HG02973 (cell line): Measurements from ENCODE around the gene BNIP2.
"Not testable (repeated sequence)": the region's sequence is repeated elsewhere in the genome, so short reads cannot be mapped to it uniquely, and the experiment has no call there.

Experiments
- ATAC-seq: cut with Tn5 transposase; IDR thresholded peaks from one replicate; pipeline ENCODE4 v1.9.1; 2021; ENCODE audit warnings: moderate library complexity; ENCODE audit not compliant: unreplicated experiment

BNIP2 gene, protein sequence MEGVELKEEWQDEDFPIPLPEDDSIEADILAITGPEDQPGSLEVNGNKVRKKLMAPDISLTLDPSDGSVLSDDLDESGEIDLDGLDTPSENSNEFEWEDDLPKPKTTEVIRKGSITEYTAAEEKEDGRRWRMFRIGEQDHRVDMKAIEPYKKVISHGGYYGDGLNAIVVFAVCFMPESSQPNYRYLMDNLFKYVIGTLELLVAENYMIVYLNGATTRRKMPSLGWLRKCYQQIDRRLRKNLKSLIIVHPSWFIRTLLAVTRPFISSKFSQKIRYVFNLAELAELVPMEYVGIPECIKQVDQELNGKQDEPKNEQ

DNA sequence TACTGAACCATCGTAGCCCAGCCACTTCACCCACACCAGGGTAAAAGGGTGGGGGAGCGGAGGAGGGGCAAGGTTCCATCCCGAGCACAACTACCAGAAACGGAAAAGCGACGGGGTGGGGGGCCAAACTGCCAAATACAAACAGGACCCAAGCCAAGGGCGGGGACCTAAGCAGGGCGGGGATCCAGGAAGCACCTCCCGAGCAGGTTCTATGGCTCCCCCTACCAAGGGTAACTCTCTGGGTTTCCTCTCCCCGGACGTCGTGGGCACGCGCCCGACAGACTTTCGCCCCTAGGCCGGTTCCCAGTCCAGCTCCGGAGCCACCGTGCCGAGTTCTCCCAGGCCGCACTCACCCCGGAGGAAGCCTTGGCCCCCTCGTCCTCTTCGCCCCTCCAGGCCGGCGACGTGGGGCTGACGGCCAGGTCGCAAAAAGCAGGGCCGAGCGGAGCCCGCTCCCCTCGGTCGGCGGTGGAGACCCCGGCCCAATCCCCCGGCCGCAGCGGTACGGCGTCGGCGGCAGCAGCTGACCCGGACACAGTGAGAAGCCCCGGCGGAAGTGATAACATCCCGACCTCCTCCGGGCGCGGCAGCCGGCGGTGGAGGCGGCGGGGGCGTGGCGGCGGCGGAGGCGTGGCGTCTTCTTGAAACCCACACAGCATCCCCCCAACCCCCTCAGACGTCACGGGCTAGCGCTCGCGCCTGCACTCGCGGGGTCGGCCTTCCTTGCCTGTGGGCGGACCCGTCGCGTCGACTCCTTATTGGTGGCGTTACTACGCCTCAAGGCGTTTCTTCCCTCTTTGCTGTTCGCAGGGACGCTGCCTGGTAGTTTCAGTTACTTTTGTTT, at the start of gene BNIP2:
Gene BNIP2, minus strand, starts transcription at position 539 of the 844 bp plus-strand sequence. CDS start 6,863 bp downstream, outside the sequence.
- peak; percentile 78 for ATAC-seq

DNA sequence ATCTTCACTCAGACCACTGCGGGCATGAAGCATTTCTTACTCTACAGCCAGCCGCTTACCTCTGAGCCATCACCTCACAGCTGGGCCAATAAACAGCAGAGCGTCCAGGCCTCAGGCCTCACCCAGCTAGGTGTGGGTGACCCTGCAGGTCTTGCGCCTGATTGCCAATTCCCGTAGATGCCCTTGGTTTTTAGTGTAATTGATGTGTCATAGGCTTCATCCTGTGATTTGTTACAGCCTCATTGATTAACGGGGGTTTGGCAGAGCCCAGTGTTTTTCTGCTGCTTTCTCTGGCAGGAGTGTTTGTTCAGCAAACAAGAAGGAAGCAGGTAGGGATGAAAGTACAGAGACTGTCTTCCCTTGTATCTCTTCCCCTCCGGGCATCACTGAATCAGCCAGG, 49.6 kb upstream of the BNIP2 start:
- no peak for ATAC-seq

DNA sequence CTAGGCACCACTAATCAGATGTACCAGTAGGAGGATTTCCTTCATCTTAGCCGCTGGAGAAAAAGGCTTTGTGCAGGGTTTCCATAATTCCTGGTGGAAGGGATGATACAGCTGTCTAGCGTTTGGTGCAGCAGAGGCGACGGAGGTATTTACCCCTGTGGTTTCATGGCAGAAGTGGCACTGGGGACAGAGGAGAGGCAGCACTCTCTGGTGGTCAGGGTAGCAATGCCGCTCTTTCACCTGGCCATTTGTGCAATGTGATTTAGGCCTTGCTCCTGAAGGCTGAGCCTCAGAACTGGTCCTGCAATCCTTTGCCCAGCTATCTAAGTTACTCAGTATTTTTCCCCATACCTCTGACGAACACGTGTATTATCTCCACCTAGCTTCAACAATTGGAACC, 47.1 kb upstream of the BNIP2 start:
- no peak for ATAC-seq

DNA sequence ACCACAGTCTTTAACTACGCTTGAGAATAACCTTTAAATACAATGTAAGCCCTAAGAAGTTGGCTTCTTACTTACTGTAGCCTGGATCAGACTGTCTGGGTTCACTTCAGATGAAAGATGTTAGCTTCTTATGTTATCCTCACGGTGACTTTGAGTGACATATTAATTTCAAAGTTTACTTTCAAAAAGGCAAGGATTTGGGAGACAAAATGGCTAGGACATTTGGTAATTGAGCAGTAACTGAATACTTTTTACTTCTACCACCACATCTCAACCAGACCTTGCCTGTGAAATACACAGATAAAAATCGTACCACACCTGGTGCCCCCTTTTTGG, 36.0 kb upstream of the BNIP2 start:
- no peak for ATAC-seq

DNA sequence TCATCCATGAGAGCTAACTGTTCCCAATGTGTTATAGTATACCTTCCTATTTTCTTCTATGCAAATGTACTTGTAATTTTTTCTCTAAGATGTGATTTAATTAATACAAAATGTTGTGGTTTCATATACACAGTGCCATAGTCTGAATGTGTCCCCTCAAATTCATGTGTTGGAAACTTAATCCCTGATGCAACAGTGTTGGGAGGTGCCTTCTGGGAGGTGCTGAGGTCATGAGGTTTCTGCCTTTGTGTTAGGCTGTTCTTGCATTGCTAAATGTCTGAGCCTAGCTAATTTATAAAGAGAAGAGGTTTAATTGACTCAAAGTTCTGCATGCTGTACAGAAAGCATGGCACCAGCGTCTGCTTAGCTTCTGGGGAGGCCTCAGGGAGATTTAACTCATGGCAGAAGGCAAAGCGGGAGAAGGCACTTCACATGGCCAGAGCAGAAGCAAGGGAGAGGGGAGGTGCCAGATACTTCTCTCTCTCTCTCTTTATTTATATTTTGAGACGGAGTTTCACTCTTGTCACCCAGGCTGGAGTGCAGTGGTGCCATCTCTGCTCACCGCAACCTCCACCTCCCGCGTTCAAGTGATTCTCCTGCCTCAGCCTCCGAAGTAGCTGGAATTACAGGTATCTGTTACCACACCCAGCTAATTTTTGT, 34.7 kb upstream of the BNIP2 start:
- ATAC-seq, result no peak

DNA sequence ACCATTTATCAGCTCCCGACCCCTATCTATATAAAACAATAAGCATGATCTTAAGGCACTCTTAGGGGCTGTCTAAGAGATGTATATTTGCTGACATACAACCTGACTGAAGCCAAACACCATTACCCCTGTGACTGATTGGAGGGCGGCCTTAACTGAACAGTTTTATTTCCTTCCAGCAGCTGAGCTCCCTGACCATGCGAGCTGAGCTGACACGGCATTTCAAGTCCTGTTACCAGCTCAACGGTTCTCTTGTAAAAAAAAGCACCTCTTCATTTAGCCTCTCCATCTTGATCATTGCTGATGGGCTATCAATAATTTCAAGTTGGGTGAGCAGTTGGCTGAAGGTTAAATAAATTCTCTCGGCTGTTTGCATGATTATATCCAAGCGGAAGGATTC, 33.4 kb upstream of the BNIP2 start:
- ATAC-seq, result no peak

DNA sequence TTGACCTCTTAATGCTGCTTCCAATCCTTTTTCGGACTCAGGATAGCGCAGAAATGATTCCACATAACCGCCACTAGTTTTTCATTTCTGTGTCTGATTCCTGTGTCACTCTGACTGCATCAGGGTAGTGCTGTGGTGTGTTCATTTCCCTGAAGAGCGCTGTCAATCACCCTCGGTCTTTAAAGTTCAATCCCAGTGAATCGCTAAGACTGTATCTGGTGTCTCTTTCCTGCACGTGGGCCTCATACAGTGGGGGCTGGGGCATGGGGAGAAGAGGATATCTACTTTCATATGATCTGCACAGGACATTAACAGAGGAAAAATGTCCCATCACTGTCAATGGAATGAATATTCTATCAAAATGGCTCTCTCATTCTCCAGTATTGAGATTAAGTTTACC, 32.9 kb upstream of the BNIP2 start:
- ATAC-seq, result no peak

DNA sequence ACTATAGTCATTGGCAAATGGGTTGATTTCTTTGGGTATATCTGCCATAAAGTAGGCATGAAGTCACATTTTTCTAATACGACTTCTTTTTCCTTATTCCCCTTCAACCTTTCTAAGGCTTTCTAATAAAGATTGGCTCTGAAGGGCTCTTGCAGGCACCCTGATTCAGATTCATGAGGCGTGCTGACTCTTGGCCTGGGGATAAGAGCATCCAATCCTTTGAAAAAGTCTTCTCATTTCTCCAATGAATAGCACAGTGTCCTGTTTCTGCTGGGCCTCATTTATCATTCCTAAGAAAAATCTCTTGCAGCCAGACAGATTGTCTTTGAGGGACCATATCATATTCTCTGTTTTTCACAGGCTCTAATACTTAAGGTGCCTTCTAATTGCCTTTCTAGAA, 32.3 kb upstream of the BNIP2 start:
- ATAC-seq, result no peak

DNA sequence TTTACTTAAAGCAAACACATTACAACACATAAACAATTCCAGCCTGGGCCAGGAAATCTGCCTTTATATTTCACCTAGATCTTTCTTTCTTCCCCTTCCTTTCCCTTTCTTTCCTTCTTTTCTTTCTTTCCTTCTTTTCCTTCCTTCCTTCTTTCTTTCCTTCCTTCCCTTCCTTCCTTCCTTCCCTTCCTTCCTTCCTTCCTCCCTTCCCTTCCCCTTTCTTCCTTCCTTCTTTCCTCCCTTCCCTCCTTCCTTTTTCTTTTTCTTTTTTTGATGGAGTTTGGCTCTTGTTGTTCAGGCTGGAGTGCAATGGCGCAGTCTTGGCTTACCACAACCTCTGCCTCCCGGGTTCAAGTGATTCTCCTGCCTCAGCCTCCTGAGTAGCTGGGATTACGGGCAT, 24.1 kb upstream of the BNIP2 start:
- no peak for ATAC-seq

DNA sequence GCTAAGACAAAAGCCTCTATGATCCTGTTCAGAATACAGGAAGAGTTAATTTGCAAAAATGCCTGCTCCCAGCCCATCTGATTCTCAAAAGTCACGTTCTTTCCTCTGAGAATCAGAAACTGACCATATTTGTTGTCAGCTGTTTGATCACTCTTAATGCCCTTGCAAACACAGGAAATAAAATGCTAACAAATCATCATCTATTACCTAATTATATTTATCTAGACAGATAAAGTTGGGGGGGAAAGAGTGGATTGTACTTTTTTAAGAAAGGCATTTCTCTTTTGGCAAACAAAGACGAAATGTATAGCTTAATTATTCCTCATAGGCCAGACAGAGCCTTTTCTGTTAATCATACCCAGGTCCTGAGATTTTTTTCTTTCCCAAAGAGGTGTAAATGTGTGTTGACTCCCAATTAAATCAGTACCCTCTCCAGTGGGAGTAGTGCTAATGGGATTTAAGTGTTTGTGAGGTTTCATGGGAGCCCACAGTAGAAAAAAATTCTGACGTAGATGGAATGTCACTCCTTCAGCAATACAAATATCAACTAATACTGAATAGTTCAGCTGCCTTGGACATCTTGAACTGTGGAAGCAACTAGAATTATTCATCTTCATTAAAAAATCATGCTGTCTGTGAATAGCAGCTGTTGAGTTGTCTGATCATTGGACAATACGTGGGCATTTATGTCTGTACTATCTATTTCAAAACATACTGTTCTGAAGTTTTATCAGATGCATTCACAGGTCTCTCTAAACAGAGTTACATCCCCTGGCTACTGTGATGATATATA, 22.5 kb upstream of the BNIP2 start:
- no peak for ATAC-seq

DNA sequence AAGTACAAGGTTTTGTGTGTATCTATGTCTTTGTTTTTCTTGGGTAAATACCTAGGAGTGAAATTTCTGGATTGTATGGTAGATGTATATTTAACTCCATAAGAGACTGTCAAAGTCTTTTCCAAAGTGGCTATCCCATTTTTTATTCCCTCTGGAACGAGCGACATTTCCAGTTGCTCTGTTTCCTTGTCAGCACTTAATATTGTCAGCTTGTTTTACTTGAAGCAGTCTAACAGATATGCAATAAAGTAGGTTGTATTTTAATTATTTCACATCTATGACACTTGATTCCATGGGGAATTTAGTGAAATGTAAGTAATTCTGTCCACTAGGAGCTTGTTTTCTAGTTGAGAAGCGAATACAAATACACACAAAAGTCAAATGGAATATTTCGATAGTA, 18.5 kb upstream of the BNIP2 start:
- no peak for ATAC-seq

DNA sequence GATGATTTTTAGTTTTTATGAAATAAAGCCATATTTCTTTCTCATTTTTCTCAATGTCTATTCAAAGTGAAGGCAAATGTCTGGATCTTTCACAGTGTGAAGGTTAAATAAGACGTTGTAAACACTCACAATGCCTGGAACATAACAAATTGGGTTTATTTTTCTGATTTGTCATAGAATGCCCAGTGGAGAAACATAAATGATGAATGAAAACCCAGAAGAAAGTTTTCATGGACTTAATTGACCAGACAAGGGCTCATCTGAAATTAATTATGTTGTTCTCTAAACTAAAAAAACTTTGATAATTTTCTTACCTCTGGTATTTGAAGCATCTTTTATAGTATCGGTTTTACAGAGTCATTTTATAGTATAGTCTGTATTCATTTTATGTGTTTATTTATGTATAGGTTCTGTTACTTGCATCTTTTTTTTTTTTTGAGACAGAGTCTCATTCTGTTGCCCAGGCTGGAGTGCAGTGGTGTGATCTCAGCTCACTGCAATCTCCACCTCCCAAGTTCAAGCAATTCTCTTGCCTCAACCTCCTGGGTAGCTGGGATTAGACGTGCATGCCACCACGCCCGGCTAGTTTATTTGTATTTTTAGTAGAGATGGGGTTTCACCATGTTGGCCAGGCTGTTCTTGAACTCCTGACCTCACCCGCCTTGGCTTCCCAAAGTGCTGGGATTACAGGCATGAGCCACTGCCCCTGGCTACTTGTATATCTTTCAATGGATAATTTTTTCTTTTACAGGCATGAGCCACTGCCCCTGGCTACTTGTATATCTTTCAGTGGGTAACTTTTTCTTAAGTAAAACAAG, 15.1 kb upstream of the BNIP2 start:
- ATAC-seq, result no peak

DNA sequence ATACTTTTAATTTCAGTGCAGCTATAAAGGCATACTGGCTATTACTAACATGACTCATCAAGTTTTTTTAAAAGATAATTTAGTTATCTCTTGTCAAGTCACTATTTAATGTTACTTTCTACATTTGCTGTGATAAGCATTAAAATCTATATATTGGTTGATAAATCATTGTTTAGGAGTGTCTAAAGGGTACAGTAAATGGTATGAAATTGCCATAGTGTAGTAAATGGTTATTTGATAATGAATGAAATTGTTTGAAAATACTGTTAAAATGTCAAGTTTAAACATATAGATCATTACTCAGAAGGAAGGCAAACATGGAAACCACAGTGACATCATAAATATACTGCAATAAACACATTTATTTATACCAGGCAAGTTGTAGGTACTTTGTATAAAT, 13.2 kb upstream of the BNIP2 start:
- ATAC-seq, result no peak

DNA sequence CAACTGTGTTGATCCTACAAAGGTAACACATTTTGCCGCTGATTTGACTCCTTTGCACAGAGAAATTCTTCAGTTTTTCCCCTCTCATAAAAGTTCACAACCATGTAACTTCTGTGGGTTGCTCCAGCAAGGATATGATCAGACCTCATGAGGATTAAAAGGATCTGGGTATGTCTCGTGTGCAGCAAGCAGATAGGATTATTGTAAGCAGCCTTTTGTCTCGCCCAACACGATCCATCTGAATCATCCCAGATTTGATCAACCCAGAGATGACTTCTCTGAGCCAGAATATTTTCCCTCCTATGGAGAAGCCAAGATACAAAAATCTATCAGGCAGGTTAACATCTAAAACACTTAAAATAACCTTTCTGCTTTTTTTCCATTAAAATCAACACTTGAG, 12.8 kb upstream of the BNIP2 start:
- no peak for ATAC-seq

DNA sequence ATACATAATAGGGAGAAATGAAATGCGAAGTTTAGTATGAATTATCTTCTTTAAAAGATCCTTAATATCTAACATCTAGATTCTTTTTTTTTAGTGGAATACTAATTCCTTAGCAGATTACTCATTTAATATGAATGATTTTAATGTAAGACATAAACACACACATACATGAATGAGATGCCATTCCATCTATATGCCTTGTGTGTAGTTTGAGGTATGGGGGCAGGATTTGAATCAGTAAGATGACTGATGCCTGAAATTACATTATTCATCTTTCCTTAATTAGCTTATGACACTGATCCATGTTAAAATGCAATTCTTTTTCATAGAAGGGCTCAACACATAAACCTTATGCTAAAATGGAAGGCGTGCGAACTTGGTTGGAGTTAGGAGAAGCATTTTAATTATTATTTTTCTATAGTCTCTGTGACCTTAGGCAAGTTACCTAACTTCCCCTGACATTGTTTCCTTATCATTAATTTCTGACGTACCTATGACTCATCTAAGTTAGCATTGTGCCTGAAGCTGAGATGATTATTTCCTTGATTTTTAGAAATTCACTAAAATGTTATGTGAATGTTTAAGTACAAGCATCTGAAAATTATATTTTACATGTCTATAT, 10.8 kb upstream of the BNIP2 start:
- no peak for ATAC-seq

DNA sequence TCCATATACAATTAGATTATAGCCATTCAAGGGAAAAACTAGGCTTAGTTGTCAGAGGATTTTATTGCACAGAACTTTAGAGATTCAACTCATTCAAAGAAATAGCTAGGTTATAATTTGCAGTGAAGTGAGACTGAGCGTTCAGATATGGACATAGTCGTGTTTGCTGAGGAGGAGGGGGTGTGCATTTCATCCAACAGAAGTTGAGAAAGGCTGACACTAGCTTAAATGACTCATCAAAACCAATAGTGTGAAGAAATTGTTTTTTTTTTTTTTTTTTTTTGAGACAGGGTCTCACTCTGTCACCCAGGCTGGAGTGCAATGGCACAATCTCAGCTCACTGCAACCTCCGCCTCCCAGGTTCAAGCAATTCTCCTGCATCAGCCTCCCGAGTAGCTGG, 8.9 kb upstream of the BNIP2 start:
- ATAC-seq, result not testable (repeated sequence)

DNA sequence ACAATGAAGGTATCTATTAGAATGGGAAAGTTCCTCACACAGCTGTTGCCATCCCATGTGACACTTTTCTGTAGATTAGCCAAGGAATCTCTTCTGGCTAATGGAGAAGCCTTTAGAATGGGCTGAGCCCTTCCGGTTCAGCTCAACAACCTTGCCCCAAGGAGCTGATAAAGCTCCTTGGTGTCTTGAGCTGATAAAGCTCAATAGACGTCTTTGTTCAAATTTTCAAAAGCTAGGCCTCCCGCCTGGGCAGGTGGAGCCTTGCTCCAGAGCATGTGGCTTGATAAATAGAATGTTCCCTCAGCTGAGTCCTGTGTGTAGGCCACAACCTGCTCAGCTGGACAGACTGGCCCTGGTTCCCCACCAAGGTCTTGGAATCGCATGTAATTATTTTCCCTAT, 7.2 kb upstream of the BNIP2 start:
- no peak for ATAC-seq

DNA sequence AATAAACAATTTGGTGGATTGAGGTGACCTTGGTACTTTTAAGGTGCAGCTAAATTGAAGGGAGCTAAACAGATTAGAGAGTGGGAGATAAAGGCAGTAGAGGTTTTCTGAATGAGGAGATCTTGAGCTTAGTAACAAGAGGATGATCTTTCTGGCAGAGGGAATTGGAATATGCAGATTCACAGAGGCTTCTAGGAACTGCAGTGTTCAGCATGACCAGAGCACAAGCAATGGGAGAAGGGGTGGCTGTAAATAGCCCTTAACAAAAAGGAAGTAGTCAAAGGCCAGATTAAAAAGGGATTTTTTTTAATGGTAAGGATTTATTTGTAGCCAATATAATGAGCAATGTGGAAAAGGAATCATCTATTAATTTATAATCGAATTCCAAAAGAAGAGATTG, 5.7 kb upstream of the BNIP2 start:
- no peak for ATAC-seq

DNA sequence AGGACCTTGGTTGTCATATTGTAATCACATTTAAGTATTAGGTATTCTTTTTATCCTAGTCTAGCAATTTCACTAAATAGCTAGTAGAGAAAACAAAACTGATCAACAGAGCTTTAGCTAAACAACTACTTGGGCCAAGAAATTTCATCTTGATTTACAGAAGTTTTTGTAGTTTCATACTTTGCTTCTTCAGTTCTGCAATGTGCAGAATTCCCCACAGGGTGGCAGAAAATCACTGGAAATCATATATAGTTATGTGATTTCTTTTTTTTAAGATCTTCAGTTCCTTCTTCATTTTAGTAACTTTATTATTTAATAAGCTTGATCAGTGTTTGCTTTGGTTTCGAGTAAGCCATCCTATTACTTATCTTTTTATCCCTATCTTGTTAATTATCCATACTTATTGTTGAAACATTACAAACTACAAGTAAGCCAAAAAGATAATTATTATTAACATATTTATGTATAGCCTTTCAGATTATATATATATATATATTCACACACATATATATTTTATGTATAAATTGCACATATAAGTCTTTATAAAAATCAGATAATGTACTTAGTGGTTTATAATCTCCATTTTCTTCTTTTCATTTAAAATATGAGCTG, 2.2 kb upstream of the BNIP2 start:
- ATAC-seq, result no peak
